Thymus (tissue), 11 donors: ENCODE data around the gene PAM16. TPM values are rescaled to one million over a fixed set of nuclear protein-coding genes. Genes with fewer than 3 reads are reported as not detected.
"Not testable (repeated sequence)": the region's sequence is repeated elsewhere in the genome, so short reads cannot be mapped to it uniquely, and the experiment has no call there.

Experiments
- DNase-seq, 9 donors: peaks; one replicate each; pipeline ENCODE4 v3.0.0-alpha.2; 2013; ENCODE audit warnings: low spot score in 9 of 9, low read depth in 6 of 9, missing footprints in 1 of 9
- H3K27ac ChIP-seq, 2 donors: one replicate each; pipeline ENCODE4 v1.5.1; 2013; ENCODE audit warnings: control low read depth in 1 of 2, low read depth in 1 of 2, low read length in 1 of 2, mild to moderate bottlenecking in 1 of 2, moderate library complexity in 1 of 2
- H3K27me3 ChIP-seq, 2 donors: one replicate each; pipeline ENCODE4 v1.5.1; 2013; ENCODE audit warnings: low read length in 1 of 2; ENCODE audit not compliant: control insufficient read depth in 2 of 2, insufficient read depth in 1 of 2
- H3K36me3 ChIP-seq, 2 donors: one replicate each; pipeline ENCODE4 v1.5.1; 2013; ENCODE audit warnings: low read length in 1 of 2, mild to moderate bottlenecking in 1 of 2, moderate library complexity in 1 of 2; ENCODE audit not compliant: control insufficient read depth in 2 of 2, insufficient read depth in 2 of 2
- H3K4me1 ChIP-seq, 2 donors: one replicate each; pipeline ENCODE4 v1.5.1; 2013; ENCODE audit warnings: low read length in 2 of 2; ENCODE audit not compliant: control insufficient read depth in 2 of 2, insufficient read depth in 2 of 2
- H3K4me3 ChIP-seq, 2 donors: one replicate each; pipeline ENCODE4 v1.5.1; 2013; ENCODE audit warnings: low read length in 2 of 2, control low read depth in 1 of 2, mild to moderate bottlenecking in 1 of 2
- H3K9me3 ChIP-seq, 2 donors: one replicate each; pipeline ENCODE4 v1.5.1; 2013; ENCODE audit warnings: low read length in 1 of 2, mild to moderate bottlenecking in 1 of 2; ENCODE audit not compliant: control insufficient read depth in 2 of 2, insufficient read depth in 1 of 2
- WGBS: extraction: QIAGEN DNeasy Blood & Tissue Kit; methylation state at CpG from one replicate; pipeline ENCODE4 v1.1.7; 2013; 5-methylcytosine and 5-hydroxymethylcytosine counted together
- polyA plus RNA-seq: library from polyadenylated mRNA; stranded (reverse); fragments of 200-250 nt; gene quantifications from one replicate; pipeline ENCODE4 v1.2.3, GENCODE V29; 2013
- total RNA-seq: library from RNA; stranded (reverse); fragments of 120-200 nt; gene quantifications from one replicate; pipeline ENCODE4 v1.2.4, GENCODE V29; 2013
- donor health status: healthy.

The PAM16 gene
- total and polyA plus RNA-seq, 2 donors, result 33.2 to 86.9 TPM

DNA sequence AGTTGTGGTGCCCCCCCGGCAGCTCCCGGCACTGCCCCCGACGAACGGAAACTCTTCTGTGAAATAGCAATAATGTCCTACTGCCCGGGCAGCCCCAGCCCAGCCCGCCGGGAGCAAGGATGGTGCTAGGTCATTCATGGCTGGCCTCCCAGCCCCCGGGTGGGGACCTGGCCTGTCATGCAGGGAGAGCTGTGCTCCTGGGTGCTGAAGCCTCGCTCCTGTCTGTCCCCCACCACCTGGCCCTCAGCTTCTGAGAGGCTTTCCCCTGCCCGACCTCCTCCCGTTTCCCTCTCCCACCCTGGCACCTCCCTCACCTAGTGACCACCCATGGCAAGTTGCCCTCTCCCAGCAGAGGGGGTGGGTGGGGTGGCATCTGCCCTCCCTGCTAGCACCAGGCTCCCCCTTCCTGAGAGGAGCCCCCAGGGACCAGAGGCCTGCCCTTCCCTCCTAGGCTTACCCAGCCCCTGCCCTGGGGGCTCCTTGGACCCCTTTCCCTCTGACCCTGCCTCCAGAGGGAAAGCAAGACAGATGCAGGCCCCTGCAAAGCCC, 13.5 kb downstream of the PAM16 start:
- H3K27ac ChIP-seq, result no peak overlapping the region
- no peaks in the 10 kb centered on the region for H3K4me1 ChIP-seq
- WGBS, result 91% methylated on average over 12 of the region's 12 CpGs
- no peaks in the 10 kb centered on the region for H3K27me3 ChIP-seq
- H3K36me3 ChIP-seq, result peaks cover 23 to 32% of the 10 kb centered on the region in 2 donors
- H3K4me3 ChIP-seq, result no peak overlapping the region
- no peaks in the 10 kb centered on the region for H3K9me3 ChIP-seq
- DNase-seq, result no peak

DNA sequence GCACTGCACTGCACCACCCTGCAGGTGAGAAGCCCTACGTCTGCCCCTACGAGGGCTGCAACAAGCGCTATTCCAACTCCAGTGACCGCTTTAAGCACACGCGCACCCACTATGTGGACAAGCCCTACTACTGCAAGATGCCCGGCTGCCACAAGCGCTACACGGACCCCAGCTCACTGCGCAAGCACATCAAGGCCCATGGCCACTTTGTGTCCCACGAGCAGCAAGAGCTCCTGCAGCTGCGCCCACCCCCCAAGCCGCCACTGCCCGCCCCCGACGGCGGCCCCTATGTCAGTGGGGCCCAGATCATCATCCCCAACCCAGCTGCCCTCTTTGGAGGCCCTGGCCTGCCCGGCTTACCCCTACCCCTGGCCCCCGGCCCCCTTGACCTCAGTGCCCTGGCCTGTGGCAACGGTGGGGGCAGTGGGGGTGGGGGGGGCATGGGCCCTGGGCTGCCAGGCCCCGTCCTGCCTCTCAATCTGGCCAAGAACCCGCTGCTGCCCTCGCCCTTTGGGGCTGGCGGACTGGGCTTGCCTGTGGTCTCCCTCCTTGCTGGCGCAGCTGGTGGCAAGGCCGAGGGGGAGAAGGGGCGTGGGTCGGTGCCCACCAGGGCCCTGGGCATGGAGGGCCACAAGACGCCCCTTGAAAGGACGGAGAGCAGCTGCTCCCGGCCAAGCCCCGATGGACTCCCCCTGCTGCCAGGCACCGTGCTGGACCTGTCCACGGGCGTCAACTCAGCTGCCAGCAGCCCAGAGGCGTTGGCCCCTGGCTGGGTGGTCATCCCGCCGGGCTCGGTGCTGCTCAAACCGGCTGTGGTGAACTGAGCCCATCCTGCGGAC, 14.2 kb downstream of the PAM16 start:
- no peaks in the 10 kb centered on the region for H3K4me1 ChIP-seq
- no peaks in the 10 kb centered on the region for H3K27me3 ChIP-seq
- no peak overlapping the region for H3K27ac ChIP-seq
- WGBS, result 96% methylated on average over 41 of the region's 41 CpGs
- H3K9me3 ChIP-seq, result no peaks in the 10 kb centered on the region
- no peak overlapping the region for H3K4me3 ChIP-seq
- peaks cover 23 to 32% of the 10 kb centered on the region in 2 donors for H3K36me3 ChIP-seq
- no peak for DNase-seq

DNA sequence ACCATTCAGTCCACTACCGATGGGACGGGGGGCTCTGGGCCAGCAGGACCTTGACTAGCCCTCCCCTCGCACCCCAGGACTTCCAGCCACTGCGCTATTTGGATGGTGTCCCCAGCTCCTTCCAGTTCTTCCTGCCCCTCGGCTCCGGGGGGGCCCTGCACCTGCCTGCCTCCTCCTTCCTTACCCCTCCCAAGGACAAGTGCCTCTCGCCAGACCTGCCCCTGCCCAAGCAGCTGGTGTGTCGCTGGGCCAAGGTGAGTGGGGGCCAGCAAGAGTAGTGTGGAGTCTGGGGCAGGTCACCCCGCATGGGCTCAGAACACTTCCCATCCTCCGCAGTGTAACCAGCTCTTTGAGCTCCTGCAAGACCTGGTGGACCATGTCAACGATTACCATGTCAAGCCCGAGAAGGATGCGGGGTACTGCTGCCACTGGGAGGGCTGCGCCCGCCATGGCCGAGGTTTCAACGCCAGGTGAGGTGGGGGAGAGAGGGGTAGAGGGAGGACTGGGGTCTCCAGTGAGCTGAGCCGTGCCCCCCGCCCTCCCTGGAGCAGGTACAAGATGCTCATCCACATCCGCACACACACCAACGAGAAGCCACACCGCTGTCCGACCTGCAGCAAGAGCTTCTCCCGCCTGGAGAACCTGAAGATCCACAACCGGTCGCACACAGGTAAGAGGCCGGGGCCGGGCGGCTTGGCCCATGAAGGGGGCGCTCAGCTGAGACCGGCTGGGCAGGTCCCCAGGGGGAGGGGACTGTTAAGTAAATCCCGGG, 16.2 kb downstream of the PAM16 start:
- H3K4me1 ChIP-seq, result no peaks in the 10 kb centered on the region
- peaks cover 7 to 16% of the 10 kb centered on the region in 2 donors for H3K36me3 ChIP-seq
- peaks cover 0 to 2% of the 10 kb centered on the region in 2 donors for H3K27me3 ChIP-seq
- H3K27ac ChIP-seq, result no peak overlapping the region
- no peaks in the 10 kb centered on the region for H3K9me3 ChIP-seq
- no peak for DNase-seq
- WGBS, result 95% methylated on average over 32 of the region's 32 CpGs
- H3K4me3 ChIP-seq, result no peak overlapping the region

DNA sequence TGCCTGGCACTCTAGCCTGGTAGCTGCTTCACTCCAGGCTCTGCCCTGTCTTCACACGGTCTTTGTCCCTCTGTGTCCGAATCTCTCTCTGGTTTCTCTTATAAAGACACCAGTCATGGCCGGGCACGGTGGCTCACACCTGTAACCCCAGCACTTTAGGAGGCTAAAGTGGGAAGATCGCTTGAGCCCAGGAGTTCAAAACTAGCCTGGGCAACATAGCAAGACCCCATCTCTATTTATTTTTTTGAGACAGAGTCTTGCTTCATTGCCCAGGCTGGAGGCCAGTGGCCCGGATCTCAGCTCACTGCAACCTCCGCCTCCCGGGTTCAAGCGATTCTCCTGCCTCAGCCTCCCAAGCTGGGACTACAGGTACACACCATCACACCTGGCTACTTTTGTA, 17.4 kb downstream of the PAM16 start:
- H3K4me1 ChIP-seq, H3K9me3 ChIP-seq, H3K27ac ChIP-seq, DNase-seq, H3K36me3 ChIP-seq, H3K4me3 ChIP-seq: not testable (repeated sequence)
- WGBS, result 97% methylated on average over 9 of the region's 9 CpGs
- peaks cover 0 to 11% of the 10 kb centered on the region in 2 donors for H3K27me3 ChIP-seq

DNA sequence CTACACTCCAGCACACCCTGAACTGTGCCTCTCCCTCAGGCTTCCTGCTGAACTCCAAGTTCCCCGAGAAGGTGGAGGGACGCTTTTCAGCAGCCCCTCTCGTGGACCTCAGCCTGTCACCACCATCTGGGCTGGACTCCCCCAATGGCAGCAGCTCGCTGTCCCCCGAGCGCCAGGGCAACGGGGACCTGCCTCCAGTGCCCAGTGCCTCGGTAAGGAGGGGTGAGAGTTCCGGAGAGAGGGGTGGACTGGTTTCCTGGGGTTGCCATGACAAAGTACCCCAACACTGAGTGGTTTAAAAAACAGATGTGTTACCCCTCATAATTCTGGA, 17.8 kb downstream of the PAM16 start:
- H3K27ac ChIP-seq, result no peak overlapping the region
- no peak overlapping the region for H3K4me3 ChIP-seq
- H3K4me1 ChIP-seq, result peaks cover 0 to 4% of the 10 kb centered on the region in 2 donors
- H3K9me3 ChIP-seq, result peaks cover 0 to under 1% of the 10 kb centered on the region in 2 donors
- WGBS, result 51% methylated on average over 9 of the region's 9 CpGs
- H3K27me3 ChIP-seq, result peaks cover 3 to 15% of the 10 kb centered on the region in 2 donors
- no peak for DNase-seq
- peaks cover 0 to 4% of the 10 kb centered on the region in 2 donors for H3K36me3 ChIP-seq

DNA sequence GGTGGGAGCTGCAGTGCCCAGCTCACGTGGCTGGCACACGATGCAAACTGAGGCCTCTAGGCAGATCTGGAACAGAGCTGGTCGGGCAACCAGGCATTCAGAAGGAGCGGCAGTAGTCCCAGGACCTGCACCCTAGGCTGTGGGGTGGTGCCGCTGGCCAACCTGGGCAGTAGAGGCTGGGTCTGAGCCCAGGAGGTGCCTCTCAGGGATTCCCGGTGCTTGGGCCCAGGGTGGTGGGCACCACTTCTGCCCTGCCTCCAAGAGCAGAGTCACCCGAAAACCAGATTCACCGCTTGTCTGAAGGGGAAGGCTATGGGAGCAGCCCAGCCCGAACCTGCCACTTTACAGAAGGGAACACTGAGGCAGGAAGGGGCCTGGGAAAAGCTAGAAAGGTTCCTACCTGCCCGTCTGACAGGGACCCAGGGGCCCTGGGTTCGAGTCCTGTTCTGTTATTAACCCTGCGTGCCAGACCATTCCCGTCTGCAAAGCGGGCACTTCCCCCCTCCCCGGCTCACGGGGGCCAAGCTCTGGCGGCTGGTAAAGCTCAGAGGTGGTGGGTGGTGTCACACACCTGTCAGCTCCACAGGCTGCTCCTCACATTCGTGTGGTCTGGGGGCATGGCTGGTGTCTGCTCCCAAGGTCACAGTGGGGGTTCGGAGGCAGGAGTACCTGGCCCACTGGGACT, 18.4 kb downstream of the PAM16 start:
- H3K27ac ChIP-seq, result no peak overlapping the region
- no peak overlapping the region for H3K4me3 ChIP-seq
- peaks cover 0 to 4% of the 10 kb centered on the region in 2 donors for H3K9me3 ChIP-seq
- peaks cover 0 to 9% of the 10 kb centered on the region in 2 donors for H3K4me1 ChIP-seq
- no peaks in the 10 kb centered on the region for H3K36me3 ChIP-seq
- H3K27me3 ChIP-seq, result peaks cover 4 to 20% of the 10 kb centered on the region in 2 donors
- DNase-seq, result no peak
- 90% methylated on average over 19 of the region's 19 CpGs for WGBS

DNA sequence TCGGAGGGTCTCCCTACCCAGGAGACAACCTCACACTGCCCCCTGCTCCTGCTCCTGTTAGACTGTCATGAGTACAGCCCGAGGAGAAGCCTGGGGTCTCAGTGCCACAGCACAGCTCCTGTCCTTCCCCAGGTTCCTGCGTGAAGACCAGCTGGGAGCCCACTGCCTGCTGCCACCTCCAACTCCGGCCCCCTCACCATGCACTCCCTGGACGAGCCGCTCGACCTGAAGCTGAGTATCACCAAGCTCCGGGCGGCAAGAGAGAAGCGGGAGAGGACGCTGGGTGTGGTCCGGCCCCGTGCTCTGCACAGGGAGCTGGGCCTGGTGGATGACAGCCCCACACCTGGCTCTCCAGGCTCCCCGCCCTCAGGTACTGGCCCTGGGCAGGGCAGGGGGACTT, 19.0 kb downstream of the PAM16 start:
- Histone ChIP-seq H3K27me3 (peaks cover 8 to 25% of the 10 kb centered on the region in 2 donors), H3K9me3 (peaks cover 0 to 4% of the 10 kb centered on the region in 2 donors), H3K4me1 (peaks cover 0 to 11% of the 10 kb centered on the region in 2 donors), H3K36me3 (no peaks in the 10 kb centered on the region), H3K4me3 (no peak overlapping the region), H3K27ac (no peak overlapping the region)
- DNase-seq, result no peak
- 96% methylated on average over 14 of the region's 14 CpGs for WGBS

DNA sequence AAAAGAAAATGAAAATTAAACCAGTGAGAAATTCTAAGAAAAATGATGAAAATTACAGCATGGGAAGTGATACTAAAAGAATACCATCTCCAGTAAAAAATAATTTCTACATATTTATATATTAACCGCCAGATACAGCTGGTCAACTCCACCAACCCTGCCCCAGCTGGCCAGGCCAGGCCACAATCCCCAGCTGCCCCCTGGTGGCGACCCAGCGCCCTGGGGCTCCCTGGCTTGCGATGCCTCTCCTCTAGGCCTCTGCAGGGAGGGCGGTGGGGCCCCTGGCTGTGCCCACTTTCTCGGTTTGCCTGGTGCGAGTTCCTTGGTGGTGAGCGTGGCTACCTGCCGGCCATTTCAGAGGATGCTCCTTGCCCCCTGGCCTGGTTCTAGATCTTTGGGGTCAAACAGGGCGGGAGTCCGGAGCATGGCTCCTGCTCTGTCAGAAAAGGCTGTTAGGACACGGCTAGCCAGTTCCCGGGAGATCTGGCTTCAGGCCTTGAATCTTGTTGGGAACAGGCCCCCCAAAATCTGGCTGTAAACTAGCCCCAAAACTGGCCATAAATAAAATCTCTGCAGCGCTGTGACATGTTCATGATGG, 20.7 kb downstream of the PAM16 start:
- Histone ChIP-seq H3K36me3 (no peaks in the 10 kb centered on the region), H3K27me3 (peaks cover 13 to 34% of the 10 kb centered on the region in 2 donors), H3K4me1 (peaks cover 0 to 12% of the 10 kb centered on the region in 2 donors), H3K4me3 (no peak overlapping the region), H3K27ac (no peak overlapping the region), H3K9me3 (peaks cover 0 to 4% of the 10 kb centered on the region in 2 donors)
- WGBS, result 66% methylated on average over 14 of the region's 14 CpGs
- peak in 3 of 9 donors; percentile 45 to 57 (median 55) for DNase-seq
